Measurements from ENCODE around the gene EMCN. TPM values are rescaled to one million over a fixed set of nuclear protein-coding genes. Genes with fewer than 3 reads are reported as not detected.

Gene EMCN
- total RNA-seq, 1 experiment from 2014 or later: not detected

DNA sequence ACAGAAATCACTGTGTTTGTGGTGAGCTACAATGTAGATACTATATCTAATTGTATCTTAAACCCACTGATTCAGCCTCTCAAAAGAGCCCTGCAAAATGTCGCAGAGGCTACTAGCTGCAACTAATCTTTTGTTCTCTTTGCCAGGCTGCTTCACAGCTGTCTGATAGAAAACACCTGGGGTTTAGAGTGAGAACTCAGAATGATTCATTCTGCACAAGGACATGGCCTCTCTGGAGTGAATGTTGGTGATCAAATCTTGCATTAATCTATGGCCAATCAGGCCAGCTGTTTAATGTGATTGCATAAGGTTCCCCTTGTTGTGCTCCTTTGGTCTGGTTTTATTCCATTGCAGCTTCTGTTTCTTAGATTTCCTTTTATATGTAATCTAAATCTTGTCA is 100.3 kb downstream of the EMCN start:
- intact Hi-C loops (cut with micrococcal nuclease): no loop called here
- no peak overlapping the region for H3K27ac ChIP-seq (ENCODE audit: low read depth, low read length)
- no TSS peak for BruUV-seq (replicated peaks)

More for the DNA sequence above, 100.3 kb downstream of the EMCN start:
- no peaks in the 10 kb centered on the region for H4K20me1 ChIP-seq (ENCODE audit: insufficient read depth)
- DNase-seq (ENCODE audit: low read depth, low spot score) (no peak), ATAC-seq (no peak)
- CTCF ChIA-PET: interaction anchor here (0.7 kb wide), 1 partner anchor 324 kb away, joined by 3 read pairs; no protein-coding TSS in a partner anchor
- H3K4me2 ChIP-seq (ENCODE audit: low read length): no peak overlapping the region
- H3K9ac ChIP-seq (ENCODE audit: low read length): no peak overlapping the region
- H3K9me2 ChIP-seq (ENCODE audit: insufficient read depth): no peaks in the 10 kb centered on the region; the same call in 1 of the 2 replicates
- no peak overlapping the region for H2AFZ ChIP-seq (ENCODE audit: low read depth, low read length, poor library complexity, severe bottlenecking)
- no peaks in the 10 kb centered on the region for H3K9me3 ChIP-seq (ENCODE audit: control insufficient read depth in 1 of 2, insufficient read depth in 1 of 2, low read depth in 1 of 2, low read length in 2 of 2)
- H3K27me3 ChIP-seq (ENCODE audit: insufficient read depth, low read length): no peaks in the 10 kb centered on the region
- peaks cover 0 to 5% of the 10 kb centered on the region in 2 experiments; a peak in 2 of 4 replicates for H3K4me1 ChIP-seq (ENCODE audit: control insufficient read depth in 1 of 2, insufficient read depth in 2 of 2, low read length in 2 of 2)
- no peaks in the 10 kb centered on the region for H3K79me2 ChIP-seq (ENCODE audit: insufficient read depth, low read length)
- TF ChIP-seq ZFX (IDR thresholded peaks at IDR 0.05): no peak
- TF ChIP-seq ZNF274 (IDR thresholded peaks at IDR 0.05; ENCODE audit: low read depth, low read length): no peak
- no peak for TF ChIP-seq EZH2phosphoT487 (IDR thresholded peaks at IDR 0.05; ENCODE audit: borderline replicate concordance)
- no peak for TF ChIP-seq MAX (IDR thresholded peaks at IDR 0.05)
- no peak for TF ChIP-seq ELF1 (IDR thresholded peaks at IDR 0.05; ENCODE audit: borderline replicate concordance, low read depth)
- no peak for TF ChIP-seq REST (IDR thresholded peaks at IDR 0.05; ENCODE audit: low read depth)
- no peak for TF ChIP-seq FOSL1 (IDR thresholded peaks at IDR 0.05; ENCODE audit: low read depth)
- no peak for TF ChIP-seq ATF3 (IDR thresholded peaks at IDR 0.05)
- no peak for TF ChIP-seq EZH2 (IDR thresholded peaks at IDR 0.05)
- TF ChIP-seq CEBPB (IDR thresholded peaks at IDR 0.05; ENCODE audit: low read depth): no peak
- no peak for TF ChIP-seq TCF7L2 (IDR thresholded peaks at IDR 0.05; ENCODE audit: borderline replicate concordance, extremely low read depth, insufficient read depth, insufficient read length)
- TF ChIP-seq EGR1 (IDR thresholded peaks at IDR 0.05; ENCODE audit: low read depth): no peak
- no peak for TF ChIP-seq JUND (IDR thresholded peaks at IDR 0.05)
- no peak for TF ChIP-seq SP1 (IDR thresholded peaks at IDR 0.05; ENCODE audit: low read depth)
- no peak for TF ChIP-seq SIN3A (IDR thresholded peaks at IDR 0.05; ENCODE audit: low read depth)
- TF ChIP-seq, protein P1, sequence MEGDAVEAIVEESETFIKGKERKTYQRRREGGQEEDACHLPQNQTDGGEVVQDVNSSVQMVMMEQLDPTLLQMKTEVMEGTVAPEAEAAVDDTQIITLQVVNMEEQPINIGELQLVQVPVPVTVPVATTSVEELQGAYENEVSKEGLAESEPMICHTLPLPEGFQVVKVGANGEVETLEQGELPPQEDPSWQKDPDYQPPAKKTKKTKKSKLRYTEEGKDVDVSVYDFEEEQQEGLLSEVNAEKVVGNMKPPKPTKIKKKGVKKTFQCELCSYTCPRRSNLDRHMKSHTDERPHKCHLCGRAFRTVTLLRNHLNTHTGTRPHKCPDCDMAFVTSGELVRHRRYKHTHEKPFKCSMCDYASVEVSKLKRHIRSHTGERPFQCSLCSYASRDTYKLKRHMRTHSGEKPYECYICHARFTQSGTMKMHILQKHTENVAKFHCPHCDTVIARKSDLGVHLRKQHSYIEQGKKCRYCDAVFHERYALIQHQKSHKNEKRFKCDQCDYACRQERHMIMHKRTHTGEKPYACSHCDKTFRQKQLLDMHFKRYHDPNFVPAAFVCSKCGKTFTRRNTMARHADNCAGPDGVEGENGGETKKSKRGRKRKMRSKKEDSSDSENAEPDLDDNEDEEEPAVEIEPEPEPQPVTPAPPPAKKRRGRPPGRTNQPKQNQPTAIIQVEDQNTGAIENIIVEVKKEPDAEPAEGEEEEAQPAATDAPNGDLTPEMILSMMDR (IDR thresholded peaks at IDR 0.05 in 2 of 3, conservative IDR thresholded peaks at IDR 0.05 in 1 of 3; ENCODE audit: borderline replicate concordance in 1 of 3, insufficient read depth in 1 of 3, low read depth in 2 of 3, low read length in 2 of 3): no peak
- TF ChIP-seq, protein P2, sequence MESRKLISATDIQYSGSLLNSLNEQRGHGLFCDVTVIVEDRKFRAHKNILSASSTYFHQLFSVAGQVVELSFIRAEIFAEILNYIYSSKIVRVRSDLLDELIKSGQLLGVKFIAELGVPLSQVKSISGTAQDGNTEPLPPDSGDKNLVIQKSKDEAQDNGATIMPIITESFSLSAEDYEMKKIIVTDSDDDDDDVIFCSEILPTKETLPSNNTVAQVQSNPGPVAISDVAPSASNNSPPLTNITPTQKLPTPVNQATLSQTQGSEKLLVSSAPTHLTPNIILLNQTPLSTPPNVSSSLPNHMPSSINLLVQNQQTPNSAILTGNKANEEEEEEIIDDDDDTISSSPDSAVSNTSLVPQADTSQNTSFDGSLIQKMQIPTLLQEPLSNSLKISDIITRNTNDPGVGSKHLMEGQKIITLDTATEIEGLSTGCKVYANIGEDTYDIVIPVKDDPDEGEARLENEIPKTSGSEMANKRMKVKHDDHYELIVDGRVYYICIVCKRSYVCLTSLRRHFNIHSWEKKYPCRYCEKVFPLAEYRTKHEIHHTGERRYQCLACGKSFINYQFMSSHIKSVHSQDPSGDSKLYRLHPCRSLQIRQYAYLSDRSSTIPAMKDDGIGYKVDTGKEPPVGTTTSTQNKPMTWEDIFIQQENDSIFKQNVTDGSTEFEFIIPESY (IDR thresholded peaks at IDR 0.05; ENCODE audit: extremely low read depth, insufficient replicate concordance, low read length): no peak
- TF ChIP-seq RAD21 (IDR thresholded peaks at IDR 0.05; ENCODE audit: low read depth): no peak
- no peak overlapping the region for H3K4me3 ChIP-seq (replicated peaks in 1 of 2; ENCODE audit: low read depth in 1 of 2, low read length in 2 of 2)
- no peaks in the 10 kb centered on the region for H3K36me3 ChIP-seq (ENCODE audit: control insufficient read depth in 1 of 2, insufficient read depth in 2 of 2, low read length in 2 of 2)
- RAD21 ChIA-PET (ENCODE audit: low non-redundant PET in 1 of 2, low total read pairs in 2 of 2, uncharacterized antibody in 2 of 2, unreplicated experiment in 2 of 2): no interaction called here
- POLR2A ChIA-PET: no interaction called here

Measured in HCT116 (cell line).